WERI-Rb-1 (cell line): Measurements from ENCODE around the gene ARSI.

Source experiments
- DNase-seq: peaks from one replicate; pipeline ENCODE4 v3.0.0-alpha.2; 2020
- H3K27ac ChIP-seq: fragments of 250-450 bp; sonication (Bioruptor Pico); 2 replicates; pipeline ENCODE4 v1.5.1; 2020; ENCODE audit warnings: mild to moderate bottlenecking, moderate library complexity
- H3K27me3 ChIP-seq: fragments of 250-450 bp; sonication (Bioruptor Pico); 2 replicates; pipeline ENCODE4 v1.5.1; 2021; ENCODE audit warnings: mild to moderate bottlenecking, low read depth, moderate library complexity; ENCODE audit not compliant: insufficient read depth, severe bottlenecking
- H3K36me3 ChIP-seq: fragments of 250-450 bp; sonication (Bioruptor Pico); 2 replicates; pipeline ENCODE4 v1.5.1; 2020; ENCODE audit warnings: mild to moderate bottlenecking, moderate library complexity
- H3K4me3 ChIP-seq: 2 replicates; pipeline ENCODE4 v1.5.1; 2011; ENCODE audit warnings: low read depth, mild to moderate bottlenecking, control low read depth, low read length
- H3K9me3 ChIP-seq: fragments of 250-450 bp; sonication (Bioruptor Pico); 2 replicates; pipeline ENCODE4 v1.5.1; 2021; ENCODE audit warnings: mild to moderate bottlenecking, moderate library complexity; ENCODE audit not compliant: severe bottlenecking
- TF ChIP-seq, protein P1 (sequence below): IDR thresholded peaks from 2 replicates; pipeline ENCODE4 v1.5.1; 2011; ENCODE audit warnings: low read depth, mild to moderate bottlenecking, control low read depth, inconsistent platforms, low read length

Gene ARSI

GRCh38 chr5:150246835-150247234 lies 55.9 kb downstream of the ARSI start:
- no peaks in the 10 kb centered on the region for H3K36me3 ChIP-seq
- TF ChIP-seq, protein P1, sequence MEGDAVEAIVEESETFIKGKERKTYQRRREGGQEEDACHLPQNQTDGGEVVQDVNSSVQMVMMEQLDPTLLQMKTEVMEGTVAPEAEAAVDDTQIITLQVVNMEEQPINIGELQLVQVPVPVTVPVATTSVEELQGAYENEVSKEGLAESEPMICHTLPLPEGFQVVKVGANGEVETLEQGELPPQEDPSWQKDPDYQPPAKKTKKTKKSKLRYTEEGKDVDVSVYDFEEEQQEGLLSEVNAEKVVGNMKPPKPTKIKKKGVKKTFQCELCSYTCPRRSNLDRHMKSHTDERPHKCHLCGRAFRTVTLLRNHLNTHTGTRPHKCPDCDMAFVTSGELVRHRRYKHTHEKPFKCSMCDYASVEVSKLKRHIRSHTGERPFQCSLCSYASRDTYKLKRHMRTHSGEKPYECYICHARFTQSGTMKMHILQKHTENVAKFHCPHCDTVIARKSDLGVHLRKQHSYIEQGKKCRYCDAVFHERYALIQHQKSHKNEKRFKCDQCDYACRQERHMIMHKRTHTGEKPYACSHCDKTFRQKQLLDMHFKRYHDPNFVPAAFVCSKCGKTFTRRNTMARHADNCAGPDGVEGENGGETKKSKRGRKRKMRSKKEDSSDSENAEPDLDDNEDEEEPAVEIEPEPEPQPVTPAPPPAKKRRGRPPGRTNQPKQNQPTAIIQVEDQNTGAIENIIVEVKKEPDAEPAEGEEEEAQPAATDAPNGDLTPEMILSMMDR: no peak
- H3K9me3 ChIP-seq: no peaks in the 10 kb centered on the region
- no peak overlapping the region for H3K27ac ChIP-seq
- no peaks in the 10 kb centered on the region for H3K27me3 ChIP-seq
- DNase-seq: no peak
- H3K4me3 ChIP-seq: no peak overlapping the region

DNA sequence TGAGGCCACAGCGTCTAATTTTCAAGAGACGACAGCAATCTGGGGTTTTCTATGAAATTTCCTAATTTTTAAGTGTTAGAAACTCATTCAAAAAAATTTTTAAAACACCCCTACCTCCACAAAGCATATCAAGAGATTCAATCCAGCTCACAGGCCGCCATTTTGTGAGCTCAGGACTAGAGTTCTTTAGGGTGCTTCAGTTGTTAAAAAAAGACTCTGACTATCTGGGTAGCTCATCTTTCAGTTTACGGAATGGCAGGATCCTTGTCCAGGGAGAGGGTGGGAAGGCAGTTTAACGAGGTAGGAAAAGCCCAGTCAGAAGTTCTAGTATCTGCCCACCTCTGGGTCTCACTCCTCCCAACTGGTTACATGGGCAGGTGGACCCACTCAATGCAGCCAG lies 56.3 kb downstream of the ARSI start:
- TF ChIP-seq, protein P1: no peak
- no peak for DNase-seq
- Histone ChIP-seq H3K27me3 (no peaks in the 10 kb centered on the region), H3K4me3 (no peak overlapping the region), H3K27ac (no peak overlapping the region), H3K9me3 (no peaks in the 10 kb centered on the region), H3K36me3 (no peaks in the 10 kb centered on the region)
